NCI-H524 treated with DMSO at 0.1 percent for 48 hours (cell line): ENCODE measurements around the gene RIN1.
"Not testable (repeated sequence)": the region's sequence is repeated elsewhere in the genome, so short reads cannot be mapped to it uniquely, and the experiment has no call there.

ENCODE experiments used
- DNase-seq: peaks from one replicate; lab custom pipeline; 2025; lab: John Stamatoyannopoulos, UW

The RIN1 gene

GRCh38 chr11:66359662-66360087, 23.4 kb upstream of the RIN1 start:
- no peak for DNase-seq

GRCh38 chr11:66350560-66351235, 14.5 kb upstream of the RIN1 start:
- not testable (repeated sequence) for DNase-seq

DNA sequence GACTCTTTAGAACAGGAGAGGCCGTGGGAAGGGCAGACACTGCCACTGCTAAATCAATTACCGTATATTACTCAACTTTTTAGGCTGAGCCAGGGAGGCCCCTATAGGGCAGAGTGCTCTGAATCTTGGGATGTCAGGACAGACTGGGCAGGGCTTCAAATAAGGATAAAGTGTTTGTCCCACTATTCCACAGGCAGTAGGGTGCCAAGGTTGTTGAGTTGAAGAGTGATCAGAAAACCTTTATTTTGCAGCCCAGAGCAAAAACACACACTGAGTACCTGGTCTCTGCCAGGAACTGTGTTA, 12.8 kb upstream of the RIN1 start:
- DNase-seq, result no peak

DNA sequence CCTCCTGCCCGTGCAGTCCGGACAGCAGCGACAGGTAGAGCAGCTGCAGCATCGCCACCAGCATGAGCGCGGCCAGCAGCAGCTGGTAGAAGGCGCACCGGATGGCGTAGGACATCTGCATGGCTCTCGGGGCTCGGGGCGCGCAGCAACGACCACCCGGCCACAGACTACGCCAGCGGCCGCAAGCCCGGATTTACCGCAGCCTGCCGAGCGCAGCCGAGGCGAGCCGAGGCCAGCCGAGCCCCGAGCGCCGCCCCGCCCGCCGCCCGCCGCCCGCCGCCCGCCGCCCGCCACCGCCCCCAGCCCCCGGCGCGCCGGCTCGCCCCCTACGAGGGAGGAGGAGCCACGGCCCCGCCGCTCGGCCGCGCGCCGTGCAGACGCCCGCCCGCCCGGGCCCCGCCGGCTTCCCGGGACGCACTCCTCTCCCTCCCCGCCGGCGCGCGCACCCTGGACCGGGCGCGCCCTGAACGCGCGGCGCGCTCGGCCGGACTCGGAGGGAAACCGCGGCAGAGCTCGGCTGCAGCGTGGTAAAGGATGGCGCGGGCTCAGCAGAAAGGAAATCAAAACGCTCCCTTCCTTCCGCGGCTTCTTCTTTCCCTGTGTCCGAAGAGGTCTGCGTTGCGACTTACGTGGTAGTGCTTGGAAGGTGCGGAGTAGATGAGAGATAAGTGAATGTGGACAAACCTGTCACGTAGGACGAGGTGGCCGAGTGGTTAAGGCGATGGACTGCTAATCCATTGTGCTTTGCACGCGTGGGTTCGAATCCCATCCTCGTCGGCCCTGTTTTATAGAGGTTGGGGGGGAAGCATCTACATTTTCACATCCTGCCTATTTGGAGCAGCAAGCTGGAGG, 11.4 kb upstream of the RIN1 start, which contains the start of gene B4GAT1:
Gene B4GAT1 (minus strand): TSS at position 205 of the 852 bp plus-strand sequence. CDS start 84 bp downstream, at position 121.
- no peak for DNase-seq

GRCh38 chr11:66346476-66347424, 10.5 kb upstream of the RIN1 start:
- no peak for DNase-seq

GRCh38 chr11:66345316-66345649, 9.0 kb upstream of the RIN1 start:
- DNase-seq, result no peak

GRCh38 chr11:66344550-66345315, 8.5 kb upstream of the RIN1 start, which contains the start of gene BRMS1:
Gene BRMS1 (minus strand): TSS chr11:66345104. CDS start chr11:66342234, 2,870 bp downstream.
- DNase-seq, result peak; percentile 52

- DNase-seq, result no peak
Measured at GRCh38 chr11:66343176-66343575, 6.9 kb upstream of the RIN1 start.

- DNase-seq, result no peak
Measured at GRCh38 chr11:66341502-66342126, 5.4 kb upstream of the RIN1 start.

DNA sequence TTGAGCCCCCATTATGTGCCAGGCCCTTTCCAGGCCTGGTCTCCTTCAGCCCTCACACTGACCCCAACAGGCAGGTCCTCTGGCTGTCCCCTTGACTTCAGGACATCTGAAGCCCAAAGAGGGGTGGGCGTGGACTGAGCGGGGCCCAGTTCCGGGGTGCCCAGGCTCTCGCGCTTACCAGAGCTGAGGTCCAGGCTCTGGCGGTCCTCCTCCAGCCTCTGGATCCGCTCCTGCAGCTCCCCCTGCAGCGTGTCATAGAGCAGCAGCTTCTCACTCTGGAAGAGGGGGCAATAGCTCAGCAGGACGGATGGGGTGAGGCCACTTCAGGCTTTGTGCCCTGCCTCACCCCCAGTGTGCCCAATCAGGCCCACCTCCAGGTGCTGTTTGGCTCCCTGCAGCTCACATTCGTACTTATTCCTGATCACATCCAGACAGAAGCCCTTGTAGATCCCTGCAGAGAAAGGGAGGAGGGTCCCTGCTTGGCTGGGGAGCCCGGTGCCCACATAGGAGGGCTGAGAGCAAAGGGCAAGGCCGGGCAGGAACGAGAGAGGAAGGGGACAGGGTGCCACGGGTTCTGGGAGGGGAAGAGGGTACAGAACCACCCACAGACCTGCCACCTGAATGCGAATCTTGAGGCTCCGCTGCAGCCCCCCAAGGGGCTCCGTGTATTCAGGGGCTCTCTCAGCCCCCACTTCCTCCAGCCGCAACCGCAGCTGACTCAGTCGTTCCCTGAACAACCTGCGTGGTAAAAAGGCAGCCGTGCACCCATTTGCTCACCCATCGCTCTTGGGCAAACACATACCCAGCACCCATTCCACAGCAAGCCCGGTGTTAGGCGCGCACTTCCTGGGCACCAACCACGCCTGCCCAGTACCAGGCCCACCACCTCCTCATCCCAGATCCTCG, 4.6 kb upstream of the RIN1 start:
- DNase-seq, result no peak

- no peak for DNase-seq
Measured at GRCh38 chr11:66339686-66340483, 3.7 kb upstream of the RIN1 start.

GRCh38 chr11:66339162-66339675, 3.0 kb upstream of the RIN1 start:
- no peak for DNase-seq

DNA sequence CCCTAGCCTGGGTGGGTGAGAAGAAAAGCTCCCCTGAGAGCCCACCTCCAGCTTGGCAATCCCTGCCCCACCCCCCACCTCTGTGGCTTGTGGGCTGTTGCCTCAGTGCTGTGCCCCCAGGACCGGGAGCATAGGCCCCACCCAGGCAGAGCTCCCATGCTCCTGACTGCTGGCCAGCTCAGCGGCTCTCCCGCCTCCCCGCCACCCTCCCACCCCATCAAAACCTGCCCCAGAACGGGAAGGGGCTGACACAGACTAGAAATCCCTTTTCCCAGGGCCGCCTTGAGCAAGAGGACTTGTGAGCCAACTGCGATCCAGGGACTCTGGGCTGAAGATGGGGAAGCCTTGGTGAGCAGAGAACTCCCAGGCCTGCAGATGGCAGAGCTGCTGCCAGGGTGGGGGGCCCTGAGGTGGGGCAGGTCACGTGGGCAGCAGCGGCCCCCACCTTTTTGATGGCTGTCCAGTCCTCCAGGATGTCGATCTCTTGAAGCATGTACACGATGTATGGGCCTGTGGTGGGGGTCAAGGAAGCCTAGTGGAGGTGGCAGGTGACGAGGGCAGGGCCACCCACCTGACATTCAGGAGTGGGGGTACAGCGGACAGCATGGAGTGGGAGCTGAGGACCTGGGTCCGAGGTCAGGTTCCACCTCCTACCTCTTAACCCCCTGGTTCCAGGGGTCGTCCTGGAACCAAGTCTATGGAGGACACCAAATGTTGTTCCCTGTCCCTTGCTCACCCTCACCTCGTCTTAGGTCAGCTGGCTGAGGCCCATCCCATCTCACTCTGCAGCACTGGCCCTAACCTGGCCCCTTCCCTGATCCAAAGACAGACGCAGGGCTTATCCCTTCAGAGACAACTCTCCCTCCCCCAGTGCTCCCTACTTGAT, 2.3 kb upstream of the RIN1 start:
- no peak for DNase-seq

DNA sequence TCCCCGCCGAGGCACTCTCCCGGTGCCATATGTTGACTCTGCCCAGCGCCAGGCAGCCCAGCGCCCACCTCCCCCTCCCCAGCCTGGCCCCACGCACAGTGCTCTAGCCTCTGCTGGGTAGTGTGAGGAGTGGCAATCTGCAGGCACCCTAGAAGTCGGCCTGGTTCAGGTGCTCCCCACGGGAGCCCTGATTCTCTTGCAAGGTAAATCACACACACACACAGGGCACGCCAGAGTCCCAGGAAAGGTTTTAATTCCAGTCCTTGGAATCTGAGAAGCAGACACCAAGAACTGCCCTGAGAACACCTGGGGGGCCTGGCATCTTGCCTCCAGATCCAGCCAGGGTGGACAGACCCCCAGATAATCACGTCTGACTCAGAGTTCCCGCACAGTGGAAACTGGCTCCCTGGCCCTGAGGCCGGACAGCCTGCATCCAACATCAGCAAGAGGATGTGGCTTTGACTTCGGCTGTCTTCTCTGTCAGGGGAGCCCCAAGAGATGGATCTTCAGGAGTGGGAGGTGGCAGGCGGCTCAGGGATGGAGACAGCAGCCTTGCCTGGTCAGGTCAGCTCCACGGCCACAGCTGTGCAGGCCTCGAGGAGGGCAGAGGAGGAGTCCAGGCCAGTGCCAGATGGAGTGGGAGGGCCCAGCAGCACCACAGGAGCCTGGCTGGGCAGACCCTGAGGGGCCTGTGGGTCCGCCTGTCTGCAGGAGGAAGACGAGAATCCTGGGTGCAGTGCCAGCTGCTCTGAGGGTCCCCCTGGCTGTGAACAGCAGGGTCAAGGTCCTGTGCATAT, 1.1 kb upstream of the RIN1 start:
- peak; percentile 63 for DNase-seq

DNA sequence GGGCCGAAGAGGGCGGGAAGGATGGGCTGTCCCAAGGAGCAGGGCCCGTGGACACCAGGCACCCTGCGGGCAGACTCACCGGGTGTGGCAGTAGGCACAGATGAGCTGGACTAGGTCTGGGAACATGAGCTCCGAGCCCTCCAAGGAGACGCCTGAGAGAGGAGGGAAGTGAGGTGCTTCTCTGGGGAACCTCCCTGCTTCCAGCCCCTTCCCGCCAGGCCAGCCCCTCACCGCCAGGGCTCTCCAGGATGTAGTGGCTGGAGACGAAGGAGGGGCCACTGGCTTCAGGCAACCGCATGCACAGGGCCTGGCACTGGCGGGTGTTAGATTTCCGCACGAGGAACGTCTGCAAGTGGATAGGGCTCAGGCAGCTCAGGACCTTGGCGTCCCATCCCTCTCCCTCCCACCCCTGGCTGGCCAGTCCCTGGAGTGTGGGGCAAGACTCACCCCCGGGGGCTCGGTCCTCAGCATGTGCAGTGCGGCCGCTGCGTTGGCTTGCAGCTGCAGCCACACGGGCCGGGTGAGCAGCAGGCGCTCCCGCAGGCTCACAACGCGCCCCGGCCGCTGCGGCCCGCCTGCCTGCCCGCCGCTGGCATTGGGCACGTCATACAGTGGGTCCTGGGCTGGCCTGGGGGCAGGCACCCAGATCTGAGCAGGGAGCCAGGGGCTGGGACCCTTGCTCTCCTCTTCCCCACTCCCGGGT, 552 bp downstream of the RIN1 start:
- DNase-seq, result no peak
